CD4-positive, alpha-beta T cell treated with Interleukin-21 for 1 hour (primary cell): ENCODE results near the gene SAFB.

Experiments used
- DNase-seq: peaks from one replicate; pipeline ENCODE4 v3.0.0-alpha.2; 2020

The SAFB gene

DNA sequence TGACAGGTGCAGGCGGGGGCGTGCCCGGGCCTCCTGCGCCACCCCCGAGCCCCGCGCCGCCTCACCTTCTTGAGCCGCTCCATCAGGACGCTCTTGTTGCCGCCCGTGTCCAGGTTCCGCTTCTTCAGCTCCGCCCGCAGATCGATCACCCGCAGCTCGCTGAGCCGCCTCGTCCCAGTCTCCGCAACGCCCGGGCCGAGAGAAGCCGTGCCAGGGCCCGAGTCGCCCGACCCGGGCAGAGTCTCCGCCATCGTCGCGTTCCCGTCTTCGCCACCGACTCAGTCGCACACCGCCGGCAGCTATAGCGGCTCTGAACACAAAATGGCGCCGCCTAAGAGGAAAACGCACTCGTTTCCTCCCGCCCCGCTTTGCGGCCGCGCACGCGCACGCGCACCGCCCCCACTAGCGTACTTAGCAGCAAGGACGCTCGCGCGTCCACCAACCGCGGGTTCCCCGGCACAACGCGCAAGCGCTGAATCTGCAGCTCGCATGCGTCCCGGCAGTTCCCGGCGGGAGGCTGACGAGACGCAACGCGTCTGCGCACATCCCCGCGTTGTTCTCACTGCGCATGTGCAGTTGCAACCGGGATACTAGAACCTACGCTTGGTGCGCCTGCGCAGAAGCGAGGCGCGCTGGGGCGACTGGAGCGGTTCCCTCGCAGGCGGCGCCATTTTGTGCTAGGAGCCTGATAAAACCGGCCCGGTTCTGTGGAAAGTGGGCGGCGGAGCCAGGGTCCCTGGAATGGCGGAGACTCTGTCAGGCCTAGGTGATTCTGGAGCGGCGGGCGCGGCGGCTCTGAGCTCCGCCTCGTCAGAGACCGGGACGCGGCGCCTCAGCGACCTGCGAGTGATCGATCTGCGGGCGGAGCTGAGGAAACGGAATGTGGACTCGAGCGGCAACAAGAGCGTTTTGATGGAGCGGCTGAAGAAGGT lies at the start of gene SAFB, which contains the start of gene SAFB2:
SAFB (plus strand) TSS at position 619 of the 932 bp plus-strand sequence; CDS start at position 742, 123 bp downstream.
SAFB2 (minus strand) TSS at position 312 of the 932 bp plus-strand sequence; CDS start at position 251, 61 bp downstream.
- peak; percentile 100 for DNase-seq

DNA sequence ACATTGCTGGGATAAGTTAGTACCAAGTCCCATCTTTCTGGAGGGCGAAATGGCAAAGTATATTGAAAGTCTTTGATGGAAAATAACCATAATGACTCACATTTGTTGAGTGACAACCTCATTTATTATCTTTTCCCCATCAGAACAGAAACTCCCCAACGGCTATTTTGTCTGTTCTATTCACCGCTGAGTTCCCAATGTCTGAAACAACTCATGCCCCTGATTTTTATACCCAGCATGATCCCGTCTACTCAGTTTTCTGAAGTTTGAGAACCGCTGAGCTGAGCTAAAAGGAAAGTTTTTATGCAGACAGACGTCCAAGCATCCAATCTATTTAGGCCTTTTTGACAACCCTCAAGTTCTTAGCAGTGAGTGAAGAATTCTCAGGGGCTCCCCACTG lies 47.3 kb upstream of the SAFB start:
- no peak for DNase-seq

DNA sequence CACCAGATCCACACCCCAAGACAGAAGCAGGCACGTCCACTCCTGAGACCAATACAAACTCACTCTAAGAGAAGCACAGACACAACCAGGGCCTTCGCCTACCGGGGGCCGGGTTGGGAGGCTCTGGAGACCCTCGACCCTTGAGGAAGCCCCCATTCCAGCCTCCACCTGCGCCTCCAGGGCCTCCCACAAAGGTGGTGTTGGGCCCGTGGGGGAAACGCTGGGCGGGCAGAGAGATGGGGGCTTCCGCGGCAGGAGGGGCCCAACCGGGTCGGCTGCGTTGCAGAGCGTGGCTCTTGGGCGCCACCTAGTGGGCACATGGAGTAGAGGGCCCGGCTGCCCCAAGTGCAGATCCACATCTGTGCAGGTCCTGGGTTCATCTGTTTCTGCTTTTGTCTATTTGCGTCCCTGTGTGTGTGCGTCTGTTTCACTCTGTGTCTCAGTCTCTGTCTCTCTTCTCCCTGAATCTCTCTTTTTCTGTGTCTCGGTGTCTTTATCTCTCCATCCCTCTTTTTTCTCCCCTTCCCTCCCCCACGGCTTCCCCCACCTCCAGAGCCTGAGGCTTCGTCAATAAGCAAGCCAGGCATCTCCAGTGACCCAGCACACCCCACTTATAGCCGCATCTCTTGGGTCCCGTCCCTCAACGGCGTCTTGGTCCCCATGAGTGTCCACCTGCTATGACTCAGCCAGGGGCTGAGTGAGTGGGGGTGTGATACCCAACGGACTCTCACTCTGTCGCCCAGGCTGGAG lies 44.6 kb upstream of the SAFB start:
- peak; percentile 57 for DNase-seq

DNA sequence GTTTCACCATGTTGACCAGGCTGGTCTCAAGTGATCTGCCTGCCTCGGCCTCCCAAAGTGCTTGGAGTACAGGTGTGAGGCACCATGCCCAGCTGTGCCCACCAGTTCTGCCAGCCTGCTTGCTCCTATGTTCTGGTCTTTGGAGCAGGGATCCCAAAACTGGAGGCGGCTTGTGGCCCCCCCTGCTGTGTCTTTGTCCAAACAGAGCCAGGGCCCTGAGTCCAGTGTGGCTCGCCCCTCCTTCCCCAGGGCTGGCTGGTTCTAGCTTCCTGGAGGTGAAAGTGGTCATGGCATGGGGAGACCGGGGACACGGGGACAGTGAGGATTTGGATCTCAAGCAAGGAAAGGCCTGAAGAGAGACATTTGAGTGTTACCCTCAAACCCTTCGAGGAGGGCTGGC lies 43.6 kb upstream of the SAFB start:
- DNase-seq: no peak

DNA sequence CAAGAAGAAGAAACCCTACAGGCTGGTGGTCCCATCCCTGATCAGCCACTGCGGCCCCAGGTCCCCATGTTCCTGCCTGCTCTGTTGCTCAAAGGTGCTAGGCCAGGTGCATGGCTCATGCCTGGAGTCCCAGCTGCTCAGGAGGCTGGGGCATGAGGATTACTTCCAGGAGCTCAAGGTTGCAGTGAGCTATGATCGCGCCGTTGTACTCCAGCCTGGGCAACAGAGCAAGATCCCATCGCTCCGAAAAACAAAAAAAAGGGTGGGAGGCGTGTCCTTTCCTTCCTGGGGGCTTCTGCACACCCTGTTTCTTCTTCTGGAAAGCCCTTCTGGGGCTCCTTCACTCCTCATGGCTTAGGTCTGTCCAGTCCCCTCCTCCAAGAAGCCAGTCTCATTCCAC lies 43.2 kb upstream of the SAFB start:
- DNase-seq: no peak

- DNase-seq: no peak
Measured at GRCh38 chr19:5580161-5580571, 42.7 kb upstream of the SAFB start.

GRCh38 chr19:5585461-5586299 lies 37.2 kb upstream of the SAFB start:
- peak; percentile 45 for DNase-seq

DNA sequence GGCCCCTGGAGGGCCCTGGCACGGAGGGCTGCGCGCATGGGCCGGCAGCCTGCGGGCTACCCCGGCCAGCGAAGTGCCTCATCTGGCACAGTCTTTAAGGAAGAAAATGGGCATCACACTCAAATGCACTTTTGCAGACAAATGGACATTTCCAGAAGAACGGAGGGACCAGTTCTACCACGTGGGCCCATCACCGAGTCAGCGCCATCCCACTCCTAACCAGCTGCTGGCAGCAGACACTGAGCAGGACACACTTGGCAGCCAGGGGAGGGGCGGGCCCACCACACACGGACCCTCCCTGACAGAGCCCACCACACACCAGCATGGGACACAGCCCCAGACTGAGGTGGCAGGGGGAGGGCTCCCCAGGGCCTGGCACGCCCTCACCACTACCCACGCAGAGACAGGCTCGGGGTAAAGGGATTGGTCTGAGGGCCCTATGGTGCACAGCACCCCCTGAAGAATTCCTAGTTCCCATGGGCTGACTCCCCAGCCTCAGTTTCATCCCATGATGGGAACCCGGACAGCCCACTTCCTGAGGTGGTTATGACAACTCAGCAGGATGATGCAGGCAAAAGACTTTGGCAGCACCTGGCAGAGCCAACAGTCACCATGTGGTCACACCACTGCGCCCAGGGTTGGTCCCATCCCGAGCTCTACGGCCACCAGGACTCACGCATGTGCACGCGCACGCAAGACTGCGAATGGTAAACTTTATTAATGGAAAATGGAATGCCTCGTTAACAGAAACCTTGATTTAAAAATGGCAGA lies 36.4 kb upstream of the SAFB start:
- DNase-seq: no peak

- no peak for DNase-seq
Measured at GRCh38 chr19:5587071-5587455, 35.8 kb upstream of the SAFB start.

- no peak for DNase-seq
Measured at GRCh38 chr19:5587661-5588060, 35.2 kb upstream of the SAFB start.

GRCh38 chr19:5588441-5588840 lies 34.4 kb upstream of the SAFB start:
- DNase-seq: no peak

GRCh38 chr19:5588906-5589676 lies 33.8 kb upstream of the SAFB start:
- DNase-seq: no peak

DNA sequence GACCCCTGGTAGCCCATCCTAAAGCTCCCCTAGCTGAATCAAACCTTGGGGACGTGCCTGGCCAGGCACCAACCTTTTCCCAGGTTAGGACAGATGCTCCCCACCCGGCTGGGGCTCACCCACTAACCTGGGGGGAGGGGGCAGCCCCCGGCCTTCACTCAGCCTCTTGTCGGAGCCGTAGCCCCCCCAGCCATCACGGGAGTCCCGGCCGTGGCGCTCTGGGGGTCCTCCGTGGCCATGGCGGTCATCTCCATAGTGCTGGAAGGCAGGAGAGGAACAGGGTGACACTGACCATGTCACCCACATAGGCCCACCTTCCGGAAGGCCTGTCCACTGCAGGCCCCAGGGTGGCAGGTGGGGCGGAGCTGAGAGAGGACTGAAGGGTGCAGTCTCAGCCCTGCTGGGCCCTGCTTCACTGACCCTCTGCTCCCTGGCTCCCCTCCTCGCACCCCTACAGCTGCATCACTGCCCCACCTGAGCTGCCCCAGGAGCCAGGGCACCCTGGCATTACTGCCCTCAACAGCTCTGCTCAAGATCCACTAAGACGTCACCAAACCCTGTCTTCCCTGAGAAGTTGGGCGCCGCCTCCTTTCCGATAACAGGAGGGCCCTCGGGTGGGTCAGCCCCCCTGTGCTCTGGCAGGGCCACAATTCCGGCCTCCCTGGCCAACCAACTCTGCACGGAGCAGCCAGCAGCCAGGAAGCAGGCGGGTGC lies 32.6 kb upstream of the SAFB start:
- DNase-seq: no peak

GRCh38 chr19:5590865-5591154 lies 32.1 kb upstream of the SAFB start:
- DNase-seq: no peak

DNA sequence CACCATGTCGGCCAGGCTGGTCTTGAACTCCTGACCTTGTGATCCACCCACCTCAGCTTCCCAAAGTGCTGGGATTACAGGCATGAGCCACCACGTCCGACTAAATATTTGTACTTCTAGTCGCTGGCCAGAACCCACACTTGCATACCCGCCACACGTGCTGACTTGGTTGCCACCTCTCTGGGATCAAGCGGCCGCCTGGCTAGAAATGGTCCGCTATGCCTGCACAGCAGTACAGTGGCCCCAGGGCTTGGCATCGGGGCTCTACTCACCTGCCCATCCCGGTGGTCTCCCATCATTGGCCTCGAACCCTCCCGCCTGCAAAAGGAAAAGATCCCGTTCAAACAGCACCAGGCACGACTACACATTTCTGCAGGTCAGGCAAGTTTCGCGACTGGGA lies 31.4 kb upstream of the SAFB start:
- DNase-seq: no peak

- DNase-seq: no peak
Measured at GRCh38 chr19:5592531-5593342, 30.1 kb upstream of the SAFB start.

DNA sequence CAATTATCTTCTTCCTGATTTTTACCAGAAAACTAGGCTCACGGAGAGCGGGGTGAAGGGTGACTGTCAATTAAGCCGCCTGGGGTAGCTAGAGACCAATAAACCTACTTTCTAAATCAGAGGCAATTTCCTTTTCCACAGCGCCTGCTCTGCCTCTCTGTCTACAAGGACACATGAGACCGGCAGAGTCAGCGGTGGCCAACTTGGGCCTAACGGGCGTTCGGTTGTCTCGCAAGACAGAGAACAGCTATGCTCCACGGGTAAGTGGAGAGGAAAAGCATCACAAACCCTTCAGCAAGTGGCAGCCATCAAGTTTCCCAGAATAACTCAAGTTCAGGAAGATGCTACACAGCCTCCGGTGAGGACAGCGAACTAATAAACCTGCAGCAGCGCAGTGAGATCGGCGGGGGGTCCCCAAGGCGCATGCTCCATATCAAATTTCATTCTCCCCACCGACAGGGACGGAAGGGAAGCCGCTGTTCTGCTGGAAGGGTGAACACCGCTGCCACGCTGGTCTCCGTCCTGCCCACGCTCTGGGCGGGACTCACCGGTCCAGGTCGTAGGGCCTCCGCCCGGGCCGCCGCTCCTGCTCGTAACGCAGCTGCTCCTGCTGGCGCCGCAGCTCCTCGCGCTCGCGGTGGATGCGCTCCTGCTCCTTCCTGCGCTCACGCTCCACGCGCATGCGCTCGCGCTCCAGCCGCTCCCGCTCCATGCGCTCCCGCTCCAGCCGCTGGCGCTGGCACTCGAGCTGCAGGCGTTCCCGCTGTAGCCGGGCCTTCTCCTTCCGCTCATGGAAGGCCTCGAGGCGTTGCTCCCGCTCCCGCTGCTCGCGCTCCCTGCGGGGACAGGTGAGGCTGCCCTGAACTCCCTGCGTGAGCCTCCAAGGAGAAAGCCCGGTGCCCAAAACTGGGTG lies 29.3 kb upstream of the SAFB start:
- DNase-seq: no peak

DNA sequence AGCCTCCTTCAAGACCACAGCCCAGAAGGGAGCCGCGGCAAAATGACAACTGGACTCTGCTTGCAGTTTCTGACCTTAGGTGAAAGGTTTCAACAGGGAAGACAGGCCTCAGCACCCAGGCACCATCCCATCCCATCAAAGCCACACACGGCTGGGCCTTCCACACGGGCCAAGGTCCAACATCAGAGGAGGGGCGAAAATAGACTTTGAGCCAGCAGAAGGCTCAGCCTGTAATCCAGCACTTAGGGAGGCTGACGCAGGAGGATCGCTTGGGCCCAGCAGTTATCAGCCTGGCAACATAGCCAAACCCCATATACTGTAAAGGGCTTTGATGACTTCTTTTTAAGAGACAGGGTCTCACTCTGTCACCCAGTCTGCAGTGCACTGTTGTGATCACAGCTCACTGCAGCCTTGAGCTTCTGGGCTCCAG lies 28.3 kb upstream of the SAFB start:
- DNase-seq: no peak

DNA sequence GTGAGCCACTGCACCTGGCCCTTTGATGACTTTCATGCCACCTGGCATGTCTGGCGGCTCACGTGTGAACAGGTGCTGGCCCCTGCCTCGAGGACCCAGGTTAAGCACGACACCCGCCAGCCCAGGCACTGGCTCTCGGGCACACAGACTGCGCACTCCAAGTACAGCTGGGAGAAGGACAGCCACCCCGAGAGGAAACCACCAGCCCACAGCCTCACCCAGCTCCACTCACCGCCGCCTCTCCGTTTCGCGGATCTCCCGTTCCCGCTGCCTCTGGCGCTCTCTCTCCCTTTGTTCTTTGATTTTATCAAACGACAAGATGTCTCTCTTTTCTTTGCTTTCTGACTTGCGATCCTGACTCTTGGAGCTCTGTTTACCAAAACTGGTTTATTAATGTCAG lies 27.8 kb upstream of the SAFB start:
- DNase-seq: no peak
